ENCODE data around the gene KIF21B.

GRCh38 chr1:200967693-200968468 lies 55.6 kb downstream of the KIF21B start:
- TF ChIP-seq CTCF (IDR thresholded peaks at IDR 0.05; ENCODE audit: insufficient read depth, low read length) (no peak), POLR2AphosphoS5 (IDR thresholded peaks at IDR 0.05; ENCODE audit: low read depth) (no peak)

Measured in HL-60 (cell line).